ENCODE results near the gene ZNRD2. TPM values are rescaled to one million over a fixed set of nuclear protein-coding genes. Genes with fewer than 3 reads are reported as not detected.
A peak's percentile ranks its signal among the peaks of the same experiment; 100 is the strongest.

The ZNRD2 gene
- total and polyA plus RNA-seq, 12 donors = 9.4 to 135 (median 56.0) TPM

GRCh38 chr11:65553301-65554001 lies 16.8 kb upstream of the ZNRD2 start:
- Histone ChIP-seq H3K27ac (no peak overlapping the region), H3K27me3 (no peaks in the 10 kb centered on the region), H3K9me3 (replicated peaks in 1 of 3) (no peaks in the 10 kb centered on the region), H3K4me1 (replicated peaks in 1 of 2) (peaks cover 24 to 34% of the 10 kb centered on the region in 2 donors), H3K36me3 (replicated peaks in 1 of 2) (peaks cover 0 to 45% of the 10 kb centered on the region in 2 donors), H3K4me3 (no peak overlapping the region)
- WGBS, 4 donors = 66 to 70% (median 68%) methylated on average over 5 to 37 of the region's 37 CpGs
- peak in 1 of 7 donors; percentile 51 for DNase-seq
- TF ChIP-seq CTCF (IDR thresholded peaks at IDR 0.05) (no peak), POLR2A (IDR thresholded peaks at IDR 0.05) (no peak)
- intact Hi-C loops (cut with DNase I) = no loop called here

GRCh38 chr11:65554057-65554818 lies 16.0 kb upstream of the ZNRD2 start:
- H3K4me1 ChIP-seq (replicated peaks in 1 of 2) = peaks cover 32 to 42% of the 10 kb centered on the region in 2 donors
- no peak for DNase-seq
- peak overlapping the region in 1 of 5 donors; percentile 17 for H3K27ac ChIP-seq
- H3K9me3 ChIP-seq (replicated peaks in 1 of 3) = no peaks in the 10 kb centered on the region
- no peak for TF ChIP-seq CTCF (IDR thresholded peaks at IDR 0.05)
- no peak for TF ChIP-seq POLR2A (IDR thresholded peaks at IDR 0.05)
- intact Hi-C loops (cut with DNase I) = no loop called here
- no peaks in the 10 kb centered on the region for H3K27me3 ChIP-seq
- WGBS, 4 donors = 84 to 86% (median 85%) methylated on average over 16 to 27 of the region's 27 CpGs
- H3K4me3 ChIP-seq = no peak overlapping the region
- H3K36me3 ChIP-seq (replicated peaks in 1 of 2) = peaks cover 0 to 37% of the 10 kb centered on the region in 2 donors

- Histone ChIP-seq H3K4me1 (replicated peaks in 1 of 2) (peaks cover 38 to 48% of the 10 kb centered on the region in 2 donors), H3K27ac (peak overlapping the region in 3 of 5 donors; percentile 1 to 96 (median 93)), H3K27me3 (no peaks in the 10 kb centered on the region), H3K4me3 (no peak overlapping the region), H3K36me3 (replicated peaks in 1 of 2) (peaks cover 0 to 35% of the 10 kb centered on the region in 2 donors), H3K9me3 (replicated peaks in 1 of 3) (no peaks in the 10 kb centered on the region)
- TF ChIP-seq POLR2A (IDR thresholded peaks at IDR 0.05) = no peak
- TF ChIP-seq CTCF (IDR thresholded peaks at IDR 0.05) = no peak
- DNase-seq = no peak
- intact Hi-C loops (cut with DNase I) = no loop called here
- WGBS, 4 donors = 83 to 89% (median 87%) methylated on average over 4 of the region's 4 CpGs
Observed at GRCh38 chr11:65554842-65555430, 15.3 kb upstream of the ZNRD2 start.

GRCh38 chr11:65555693-65556231 lies 14.5 kb upstream of the ZNRD2 start:
- peaks cover 40 to 57% of the 10 kb centered on the region in 2 donors for H3K4me1 ChIP-seq (replicated peaks in 1 of 2)
- TF ChIP-seq CTCF (IDR thresholded peaks at IDR 0.05) = no peak
- TF ChIP-seq POLR2A (IDR thresholded peaks at IDR 0.05) = peak in 1 of 2 donors; percentile 61

More at GRCh38 chr11:65555693-65556231, 14.5 kb upstream of the ZNRD2 start:
- WGBS, 4 donors = 0 to 21% (median 17%) methylated on average over 1 to 6 of the region's 6 CpGs
- no peaks in the 10 kb centered on the region for H3K27me3 ChIP-seq
- intact Hi-C loops (cut with DNase I) = no loop called here
- H3K4me3 ChIP-seq = no peak overlapping the region
- peaks cover 0 to 28% of the 10 kb centered on the region in 2 donors for H3K36me3 ChIP-seq (replicated peaks in 1 of 2)
- H3K9me3 ChIP-seq (replicated peaks in 1 of 3) = no peaks in the 10 kb centered on the region
- peak overlapping the region; percentile 1 to 96 (median 55) for H3K27ac ChIP-seq
- DNase-seq = peak; percentile 85 to 98 (median 94)
